Stimulated activated CD8-positive, alpha-beta memory T cell treated with anti-CD3 and anti-CD28 coated beads, Interleukin-15, amount 100 ng/mL, for 24 hours (primary cell): ENCODE results near the gene CRACDL.
"Not testable (repeated sequence)": the region's sequence is repeated elsewhere in the genome, so short reads cannot be mapped to it uniquely, and the experiment has no call there.

Source experiments
- DNase-seq: peaks from one replicate; pipeline ENCODE4 v3.0.0-alpha.2; 2020; ENCODE audit warnings: low read depth

Gene CRACDL

DNA sequence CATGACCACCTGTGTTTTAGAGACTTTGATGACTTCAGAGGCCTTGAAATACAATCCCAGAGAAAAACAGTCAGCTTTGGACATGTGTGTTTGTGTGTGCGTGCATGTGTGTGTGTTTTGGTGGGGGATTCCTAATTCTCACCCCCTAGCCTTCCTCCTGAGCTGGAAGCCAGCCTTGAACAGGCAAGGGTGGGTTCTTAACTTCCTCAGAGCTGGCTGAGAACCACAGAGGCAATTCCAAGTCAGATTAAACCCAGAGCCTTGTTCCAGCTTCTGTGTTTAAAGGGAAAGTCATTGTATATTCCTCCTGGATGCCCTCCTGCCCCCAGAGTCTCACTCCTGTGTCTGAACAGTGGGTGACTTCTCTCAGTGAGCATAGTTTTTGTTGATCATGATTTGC, 159.9 kb downstream of the CRACDL start:
- DNase-seq: no peak

DNA sequence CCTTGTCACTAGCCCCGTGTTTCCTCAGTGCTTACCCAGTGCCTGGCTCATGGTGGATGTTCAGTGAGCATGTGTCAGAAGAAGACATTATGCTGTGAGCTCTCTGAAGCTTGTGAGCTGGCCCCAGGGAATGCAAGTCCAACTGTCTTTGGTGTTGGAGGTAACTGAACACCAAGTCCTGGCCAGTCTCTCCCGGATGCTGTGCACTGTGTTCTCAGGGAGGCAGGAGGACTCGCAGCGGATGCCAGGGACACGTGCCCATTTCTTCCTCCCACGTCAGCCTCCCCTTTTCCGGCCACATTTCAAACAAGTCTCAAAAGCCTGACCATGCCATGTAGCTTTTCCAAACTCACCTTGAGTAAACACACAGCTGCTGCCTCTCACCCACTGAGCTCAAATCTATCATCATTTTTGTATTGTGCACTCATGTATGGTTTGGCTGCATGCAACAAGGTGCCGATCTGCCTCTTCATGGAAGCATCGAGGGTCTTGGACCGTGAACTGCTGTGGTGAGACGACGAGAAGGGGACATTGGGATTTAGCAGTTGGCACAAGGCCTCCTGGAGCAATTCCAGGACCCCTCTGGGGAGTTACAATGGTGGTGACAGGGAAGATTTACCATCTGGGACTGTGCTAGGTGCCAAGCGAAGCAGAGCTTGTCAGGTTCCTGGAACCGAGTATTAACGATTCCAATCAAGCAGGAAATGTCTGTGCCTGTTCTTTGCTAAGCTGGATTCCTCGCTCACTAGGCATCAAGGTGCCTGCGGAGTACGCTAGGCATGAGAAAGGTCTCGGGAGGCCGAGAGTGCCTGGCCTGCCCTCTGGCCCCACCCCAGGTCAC, 160.7 kb downstream of the CRACDL start:
- DNase-seq: no peak

DNA sequence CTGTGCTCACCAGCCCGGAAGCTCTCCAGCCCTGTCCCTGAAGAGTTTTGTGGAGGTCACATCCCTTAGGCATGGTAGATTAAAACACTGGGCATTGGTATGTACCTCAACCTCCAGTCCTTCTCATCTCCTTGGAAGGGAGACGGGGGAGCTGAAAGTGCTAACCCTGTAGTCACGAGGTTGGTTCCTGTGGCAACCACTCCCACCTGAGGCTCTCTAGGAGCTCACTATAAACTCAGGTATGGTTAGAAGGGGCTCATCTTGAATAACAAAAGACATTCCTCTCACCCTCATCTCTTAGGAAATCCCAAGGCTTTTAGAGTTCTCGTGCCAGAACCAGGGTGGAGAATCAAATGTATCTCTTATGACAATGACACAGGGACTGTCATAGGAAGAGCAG, 162.1 kb downstream of the CRACDL start:
- DNase-seq: no peak

DNA sequence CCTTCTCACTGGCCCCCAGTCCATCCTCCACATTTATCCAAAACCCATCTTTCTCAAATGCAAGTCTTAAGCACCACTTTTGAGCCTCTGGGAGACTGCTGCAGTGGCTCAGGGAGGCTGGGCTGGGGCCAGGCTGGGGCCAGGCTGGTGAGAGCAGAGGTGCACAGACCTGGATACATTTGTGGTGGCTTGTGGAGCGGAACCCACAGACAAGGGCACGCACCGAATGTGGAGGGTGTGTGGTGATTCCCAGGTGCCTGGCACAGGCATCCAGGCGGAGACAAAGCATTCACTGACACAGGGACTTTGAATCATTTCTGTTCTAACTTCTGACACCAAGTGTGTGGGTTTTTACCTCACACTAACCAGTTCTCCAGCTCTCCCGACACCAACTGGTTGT, 162.9 kb downstream of the CRACDL start:
- DNase-seq: no peak

DNA sequence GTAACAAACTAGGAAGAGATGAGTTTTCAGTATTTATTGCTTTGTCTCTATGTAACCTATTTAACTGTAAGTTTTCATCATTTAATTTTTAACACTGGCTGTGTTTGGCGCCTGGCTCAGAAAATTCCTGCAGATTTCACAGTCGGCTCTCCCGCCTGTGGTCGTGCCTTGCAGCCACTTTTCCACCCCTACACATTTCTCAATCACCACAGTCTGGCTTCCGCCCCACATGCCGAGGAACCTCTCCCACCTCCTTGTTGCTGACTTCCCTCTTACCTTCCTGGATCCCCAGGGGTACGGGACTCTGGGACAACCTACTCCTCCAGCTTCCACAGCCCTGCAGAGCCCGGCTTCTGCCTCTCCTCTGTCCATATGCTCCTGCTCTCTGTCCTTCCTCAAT, 163.5 kb downstream of the CRACDL start:
- no peak for DNase-seq

DNA sequence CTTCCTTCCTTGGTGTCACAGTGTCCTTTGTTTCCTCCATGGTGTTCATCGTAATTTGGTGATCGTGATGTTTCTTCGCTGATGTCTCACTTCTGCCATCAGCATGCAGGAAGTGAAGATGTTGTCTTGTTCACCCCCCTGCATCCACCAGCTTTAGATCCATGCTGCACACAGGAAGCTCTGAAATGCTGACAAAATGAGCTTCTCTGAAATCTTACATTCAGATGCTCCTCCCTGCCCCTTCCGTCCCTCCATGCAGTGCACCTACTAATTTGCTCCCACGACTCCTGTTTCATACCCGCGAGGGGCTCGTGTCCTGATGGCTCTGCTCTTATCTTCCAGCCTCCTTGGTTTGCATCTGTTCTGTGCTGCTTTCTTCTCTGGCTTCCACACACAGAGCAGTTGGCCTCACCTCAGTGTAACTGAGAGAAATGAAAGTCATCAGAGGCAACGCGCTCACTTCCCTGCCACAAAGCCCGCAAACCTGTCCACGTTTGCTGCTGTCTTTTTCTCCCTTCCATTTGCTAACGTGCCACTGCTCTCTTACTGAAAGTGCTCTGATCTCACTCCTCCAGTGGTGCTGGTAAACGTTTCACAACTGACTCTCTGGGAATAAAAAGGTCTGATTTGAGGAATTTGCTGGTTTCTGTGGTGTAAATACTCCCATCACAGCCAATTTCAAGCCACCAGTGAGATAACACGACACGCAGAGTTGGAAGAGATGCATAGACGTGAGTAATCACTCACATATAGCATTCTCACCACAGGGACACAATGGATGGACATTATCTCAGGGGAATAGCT, 164.1 kb downstream of the CRACDL start:
- no peak for DNase-seq

DNA sequence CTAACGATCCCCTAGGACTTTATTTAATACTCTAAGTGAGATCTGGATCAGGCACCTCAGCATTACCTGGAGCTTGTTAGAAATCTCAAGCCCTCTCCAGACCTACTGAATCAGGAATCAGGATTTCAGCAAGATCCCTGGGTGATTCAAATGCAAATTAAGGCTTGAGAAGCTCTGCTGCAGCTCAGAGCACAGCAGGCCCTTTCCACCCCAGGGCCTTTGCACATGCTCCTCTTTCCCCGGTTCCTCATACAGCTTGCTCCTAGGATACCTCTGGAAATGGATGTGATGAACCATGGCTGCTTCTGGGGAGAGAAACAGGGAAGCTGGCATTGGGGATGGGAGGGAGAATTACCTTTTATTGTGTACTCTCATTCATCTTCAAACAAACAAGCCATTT, 164.8 kb downstream of the CRACDL start:
- no peak for DNase-seq

DNA sequence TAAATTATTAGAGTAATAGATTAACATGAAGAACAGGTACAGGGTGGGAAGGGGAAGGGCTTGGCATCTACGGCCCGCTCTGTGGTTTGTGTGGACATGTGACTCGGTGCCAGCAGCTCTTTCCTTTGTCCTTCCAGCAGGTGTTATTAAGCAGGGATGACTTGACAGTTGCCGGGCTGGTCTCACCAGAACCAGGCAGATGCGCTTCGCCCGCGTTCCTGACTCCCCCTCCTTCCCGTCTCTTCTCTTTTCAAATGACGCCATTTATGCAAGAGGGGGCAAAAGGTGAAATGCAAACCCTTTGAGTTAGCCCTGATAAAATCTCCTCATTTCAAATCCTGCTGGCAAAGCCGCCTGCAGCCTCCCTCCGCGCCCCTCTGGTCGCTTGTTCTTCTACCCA, 166.2 kb downstream of the CRACDL start:
- DNase-seq: no peak

DNA sequence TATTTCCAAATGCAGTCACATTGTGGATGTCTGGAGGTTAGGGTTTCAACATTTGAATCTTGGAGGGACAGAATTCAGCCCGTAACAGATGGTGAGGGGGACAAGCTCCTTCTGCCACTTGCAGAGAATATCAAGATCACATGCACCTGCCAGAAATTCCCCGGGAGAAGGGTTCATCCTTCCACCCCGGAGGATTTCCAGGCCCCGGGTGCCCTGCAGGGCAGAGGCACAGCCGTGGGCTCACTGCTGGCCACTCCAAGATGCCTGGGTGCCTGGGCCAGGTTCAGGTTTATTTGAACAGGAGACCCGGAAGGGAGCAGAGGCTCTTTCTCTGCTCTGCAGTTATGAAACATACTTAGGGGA, 166.9 kb downstream of the CRACDL start:
- no peak for DNase-seq

DNA sequence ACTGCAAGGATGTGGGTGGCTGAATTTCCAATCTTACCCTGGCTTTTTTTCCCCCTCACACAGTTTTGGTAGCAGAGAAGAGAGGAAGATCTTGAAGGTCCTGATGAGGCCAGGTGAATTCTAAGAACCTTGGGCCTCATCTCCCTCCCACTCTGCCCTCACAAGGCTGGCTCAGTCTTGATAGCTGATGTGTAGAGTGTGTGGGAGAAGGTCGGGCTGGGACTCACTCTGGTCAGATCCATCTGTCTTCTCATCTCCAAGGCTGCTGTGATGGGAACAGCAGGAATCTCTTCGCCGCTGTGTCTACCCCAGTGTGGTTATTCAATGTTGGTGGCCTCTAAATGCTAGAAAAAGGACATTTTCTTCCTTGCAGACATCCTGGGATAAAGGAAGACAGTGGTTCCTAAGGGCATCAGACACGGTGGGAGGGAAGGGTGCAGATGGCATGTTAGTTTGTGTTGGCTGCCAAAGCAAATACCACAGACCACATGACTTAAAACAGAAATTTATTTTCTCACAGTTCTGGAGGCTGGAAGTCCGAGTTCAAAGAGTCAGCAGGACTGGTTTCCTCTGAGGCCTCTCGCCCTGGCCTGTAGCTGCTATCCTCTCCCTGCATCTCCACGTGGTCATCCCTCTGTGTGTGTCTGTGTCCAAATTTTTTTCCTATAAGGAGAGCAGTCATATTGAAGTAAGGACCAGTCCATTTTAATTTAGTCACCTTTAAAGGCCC, 167.5 kb downstream of the CRACDL start:
- DNase-seq: no peak

DNA sequence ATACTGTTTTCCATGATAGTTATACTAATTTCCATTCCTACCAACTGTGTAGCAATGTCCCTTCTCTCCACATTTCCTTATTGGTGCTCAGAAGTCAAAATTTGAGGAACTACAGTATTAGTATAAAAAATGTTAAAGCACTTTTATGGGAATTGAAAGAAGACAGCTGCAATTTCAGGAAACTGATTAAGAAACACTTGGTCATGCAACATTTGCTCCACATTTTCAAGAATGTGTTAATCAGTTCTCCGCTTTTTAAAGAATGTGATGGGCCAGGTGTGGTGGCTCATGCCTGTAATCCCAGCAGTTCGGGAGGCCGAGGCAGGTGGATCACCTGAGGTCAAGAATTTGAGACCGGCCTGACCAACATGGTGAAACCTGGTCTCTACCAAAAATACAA, 171.5 kb downstream of the CRACDL start:
- DNase-seq: no peak

DNA sequence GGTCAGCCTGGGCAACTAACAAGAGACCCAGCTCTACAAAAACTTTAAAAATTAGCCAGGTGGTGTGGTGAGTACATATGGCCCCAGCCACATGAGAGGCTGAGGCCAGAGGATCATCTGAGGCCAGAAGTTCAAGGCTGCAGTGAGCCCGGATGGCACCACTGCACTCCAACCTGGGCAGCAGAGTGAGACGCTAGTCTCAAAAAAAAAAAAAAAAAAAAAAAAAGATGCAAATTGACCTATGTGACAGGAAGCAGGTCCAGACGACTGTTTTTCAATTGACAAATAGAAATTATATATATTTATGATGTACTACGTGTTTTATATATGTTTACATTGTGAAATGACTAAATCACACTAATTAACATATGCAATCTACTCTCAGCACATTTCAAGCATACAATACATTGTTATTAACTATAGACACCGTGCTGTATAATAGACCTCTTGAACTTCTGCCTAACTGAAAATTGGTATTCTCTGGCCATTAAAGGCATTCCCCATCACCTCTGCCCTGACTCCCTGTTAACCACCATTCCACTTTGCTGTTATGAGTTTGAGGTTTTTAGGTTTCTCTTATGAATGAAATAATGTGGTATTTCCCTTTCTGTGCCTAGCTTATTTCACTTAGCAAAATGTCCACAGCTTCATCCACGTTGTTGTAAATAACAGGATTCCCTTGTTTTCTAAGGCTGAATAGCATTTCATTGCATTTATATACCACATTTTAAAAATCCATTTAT, 172.6 kb downstream of the CRACDL start:
- DNase-seq: no peak

DNA sequence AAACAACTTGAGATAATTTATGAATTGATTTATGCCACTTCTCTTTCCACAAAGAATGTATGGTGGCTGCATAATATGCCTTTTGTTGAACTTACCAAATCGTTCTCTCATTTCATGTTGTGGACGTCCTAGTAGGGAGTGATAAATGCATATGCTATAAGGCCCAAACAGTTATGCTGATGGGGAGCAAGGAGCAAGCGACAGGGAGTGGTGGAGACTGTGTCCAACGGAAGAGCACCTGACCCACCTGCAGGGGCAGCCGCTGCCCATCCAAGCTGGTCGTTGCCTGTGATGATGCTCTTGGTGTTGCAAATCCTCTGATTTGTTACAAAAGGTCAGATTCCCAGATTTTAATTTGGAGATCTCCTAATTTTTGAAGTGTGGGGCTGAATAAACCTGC, 174.1 kb downstream of the CRACDL start:
- DNase-seq: no peak

DNA sequence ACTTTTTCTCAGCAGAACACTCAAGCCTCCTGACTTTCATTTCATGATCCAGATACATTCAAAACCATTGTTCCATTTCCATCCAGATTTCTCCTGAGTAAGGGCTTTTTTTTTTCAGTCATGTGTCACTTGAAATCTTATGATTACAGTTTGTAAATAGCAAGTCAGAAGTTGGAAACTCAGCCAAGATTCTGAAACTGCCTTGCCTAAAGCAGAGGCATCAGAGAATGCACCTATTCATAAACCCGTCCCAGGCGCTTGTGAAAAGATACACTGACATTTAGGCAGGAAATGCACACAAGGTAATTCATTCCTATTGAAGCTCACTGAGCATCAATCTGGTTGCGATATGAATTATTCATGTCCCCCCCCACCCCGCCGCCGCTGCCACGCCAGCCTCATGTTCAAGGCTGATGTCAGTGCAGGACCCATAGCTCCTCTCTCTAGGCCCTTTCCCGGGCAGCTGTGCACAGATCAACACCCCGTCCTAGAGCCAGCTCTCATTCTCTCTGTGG, 174.7 kb downstream of the CRACDL start:
- peak; percentile 35 for DNase-seq

DNA sequence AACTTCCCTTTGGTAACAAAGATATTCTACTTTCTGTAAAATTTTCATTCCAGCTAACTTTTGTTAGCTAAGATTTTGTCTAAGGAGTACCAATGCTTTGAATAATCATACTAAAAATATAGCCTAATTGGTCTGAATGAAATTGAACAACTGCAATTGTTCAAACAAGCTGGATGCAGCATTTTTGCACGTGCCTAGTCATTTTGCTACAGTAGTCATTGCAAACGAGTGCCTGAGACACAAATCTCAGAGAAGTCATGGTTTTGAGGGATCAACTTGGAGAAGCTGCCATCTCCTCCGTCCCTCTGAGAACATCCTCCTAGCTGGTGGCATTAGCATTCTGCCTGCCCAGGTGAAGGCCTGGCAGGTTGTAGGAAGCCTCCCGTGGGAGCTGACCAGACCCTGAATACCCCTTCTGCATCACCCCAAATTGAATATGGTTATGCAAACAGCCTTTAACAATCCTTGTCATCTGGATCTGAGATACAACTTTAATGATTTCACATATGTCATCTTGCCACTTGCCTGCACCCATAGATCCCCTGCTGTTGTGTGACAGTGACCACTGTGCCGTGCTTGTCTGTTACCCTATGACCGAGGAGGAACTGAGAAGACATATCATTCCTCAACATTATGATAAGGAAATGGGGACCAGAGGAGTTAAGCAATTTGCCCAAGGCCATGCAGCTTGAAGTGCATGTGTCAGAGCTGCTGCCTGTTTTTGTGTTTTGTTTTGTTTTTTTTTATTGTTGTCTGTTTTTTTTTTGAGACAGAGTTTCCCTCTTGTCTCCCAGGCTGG, 176.0 kb downstream of the CRACDL start:
- DNase-seq: no peak

DNA sequence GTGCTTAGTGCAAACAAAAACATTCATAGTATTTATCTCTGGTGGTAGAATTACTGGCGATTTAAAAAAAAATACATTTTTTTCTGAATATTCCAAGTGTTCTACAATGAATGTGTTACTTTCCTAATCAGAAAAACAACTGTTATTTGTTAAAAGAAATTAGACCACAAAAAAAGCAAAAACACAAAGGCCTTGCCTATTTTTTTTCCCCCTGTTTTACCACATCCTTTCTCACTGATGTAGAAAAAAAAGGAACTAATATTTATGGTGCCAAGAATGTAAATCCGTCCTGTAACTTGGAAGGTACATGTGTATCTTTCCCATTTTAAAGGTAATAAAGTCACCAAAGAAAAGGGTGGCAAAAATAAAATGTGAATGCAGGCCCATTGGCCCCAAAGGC, 176.7 kb downstream of the CRACDL start:
- no peak for DNase-seq

DNA sequence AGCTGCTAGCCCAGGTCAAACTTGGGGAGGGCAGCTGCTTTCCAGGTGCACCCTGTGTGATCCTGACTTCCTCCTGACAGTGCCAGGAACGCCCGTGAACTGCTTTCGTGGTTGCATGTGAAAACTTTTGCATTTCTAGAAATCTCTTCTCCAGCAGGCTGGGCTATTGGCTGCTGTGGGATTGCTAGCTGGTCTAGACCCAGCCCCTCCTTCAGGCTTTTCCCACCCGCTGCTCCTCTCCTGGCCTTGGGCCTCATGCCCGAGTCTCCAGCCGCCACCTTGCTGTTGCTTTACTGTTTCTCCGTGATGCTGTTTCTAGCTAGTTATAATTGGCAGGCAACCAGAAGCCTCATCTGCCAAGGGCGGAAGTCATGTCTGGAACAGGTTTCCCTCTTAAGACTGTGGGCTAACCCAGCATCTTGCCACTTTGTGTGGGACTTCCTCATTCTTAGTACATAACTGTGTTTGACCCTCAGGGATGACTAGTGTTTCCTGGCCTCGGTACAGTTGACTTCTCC, 178.1 kb downstream of the CRACDL start:
- DNase-seq: no peak

DNA sequence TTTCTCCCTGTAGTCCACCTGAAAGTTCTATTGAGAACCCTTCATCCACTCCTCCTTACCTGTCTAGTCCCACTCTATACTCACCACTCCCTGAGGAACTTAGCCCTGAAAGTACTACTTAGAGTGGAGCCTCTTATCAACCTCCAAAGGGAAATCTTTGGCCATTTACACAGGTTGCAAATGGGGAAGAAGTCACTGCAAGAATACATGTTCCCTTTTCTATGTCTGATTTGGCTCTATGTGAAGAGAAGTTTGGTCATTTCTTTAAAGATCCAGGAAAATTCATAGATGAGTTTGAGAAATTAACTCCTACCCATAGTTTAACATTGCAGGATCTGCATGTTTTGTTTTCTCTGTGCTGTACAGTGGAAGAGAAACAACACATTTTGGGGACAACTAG, 182.2 kb downstream of the CRACDL start:
- no peak for DNase-seq

DNA sequence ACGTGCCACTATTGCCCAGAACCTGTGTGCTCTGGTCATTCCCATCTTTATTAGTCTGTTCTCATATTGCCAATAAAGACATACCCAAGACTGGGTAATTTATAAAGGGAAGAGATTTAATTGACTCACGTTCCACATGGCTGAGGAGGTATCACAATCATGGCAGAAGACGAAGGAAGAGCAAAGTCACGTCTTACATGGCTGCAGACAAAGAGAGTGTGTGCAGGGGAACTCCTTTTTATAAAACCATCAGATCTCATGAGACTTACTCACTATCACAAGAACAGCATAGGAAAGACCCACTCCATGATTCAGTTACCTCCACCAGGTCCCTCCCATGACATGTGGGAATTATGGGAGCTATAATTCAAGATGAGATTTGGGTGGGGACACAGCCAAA, 183.3 kb downstream of the CRACDL start:
- DNase-seq: not testable (repeated sequence)

DNA sequence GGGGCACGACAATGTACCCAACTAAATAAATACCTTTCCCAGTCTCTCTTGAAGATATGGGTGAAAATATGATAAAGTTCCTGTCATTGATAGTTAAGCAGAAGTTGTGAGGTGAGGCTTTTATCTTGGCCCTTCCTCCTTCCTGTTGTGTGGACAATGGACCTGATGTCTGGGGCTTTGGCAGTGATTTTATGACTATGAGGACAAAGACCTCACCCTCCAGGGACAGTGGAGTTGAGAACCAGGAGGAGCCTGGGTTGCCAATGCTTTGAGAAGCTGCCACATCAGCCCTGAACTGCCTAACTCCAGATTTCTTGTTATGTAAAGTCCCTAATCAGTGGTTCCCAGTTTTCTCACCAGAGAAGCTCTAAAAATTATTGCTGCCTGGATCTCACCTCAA, 184.3 kb downstream of the CRACDL start:
- DNase-seq: no peak
